ENCODE measurements around the gene MRPS34.

The MRPS34 gene

GRCh38 chr16:1794221-1794871, 21.4 kb upstream of the MRPS34 start:
- DNase-seq, result no peak

- DNase-seq, result no peak
Measured at GRCh38 chr16:1793578-1794220, 20.8 kb upstream of the MRPS34 start, which contains the start of gene IGFALS. Gene IGFALS, minus strand, starts transcription at chr16:1793705. Its CDS starts 53 bp downstream, at chr16:1793652.

- DNase-seq, result no peak
Measured at GRCh38 chr16:1792836-1793577, 20.1 kb upstream of the MRPS34 start.

GRCh38 chr16:1791943-1792812, 19.2 kb upstream of the MRPS34 start:
- no peak for DNase-seq

- no peak for DNase-seq
Measured at GRCh38 chr16:1791256-1791942, 18.5 kb upstream of the MRPS34 start.

- no peak for DNase-seq
Measured at GRCh38 chr16:1790611-1791255, 17.8 kb upstream of the MRPS34 start.

- DNase-seq, result no peak
Measured at GRCh38 chr16:1790261-1790610, 17.3 kb upstream of the MRPS34 start.

GRCh38 chr16:1789643-1790045, 16.7 kb upstream of the MRPS34 start:
- DNase-seq, result no peak

- DNase-seq, result no peak
Measured at GRCh38 chr16:1788708-1789100, 15.8 kb upstream of the MRPS34 start.

- DNase-seq, result no peak
Measured at GRCh38 chr16:1788095-1788707, 15.3 kb upstream of the MRPS34 start.

- DNase-seq, result no peak
Measured at GRCh38 chr16:1787322-1788094, 14.6 kb upstream of the MRPS34 start.

GRCh38 chr16:1787056-1787321, 14.1 kb upstream of the MRPS34 start:
- no peak for DNase-seq

GRCh38 chr16:1786242-1787055, 13.5 kb upstream of the MRPS34 start:
- DNase-seq, result no peak

GRCh38 chr16:1785846-1786170, 12.9 kb upstream of the MRPS34 start:
- no peak for DNase-seq

GRCh38 chr16:1784977-1785845, 12.3 kb upstream of the MRPS34 start:
- DNase-seq, result no peak

- peak; percentile 100 for DNase-seq
Measured at GRCh38 chr16:1782408-1783264, 9.7 kb upstream of the MRPS34 start, which contains the start of the genes NUBP2 and SPSB3. Gene NUBP2, plus strand, starts transcription at chr16:1782960. Its CDS starts 61 bp downstream, at chr16:1783021. Gene SPSB3, minus strand, starts transcription at chr16:1782571. Its CDS starts 1,088 bp downstream, at chr16:1781483.

- no peak for DNase-seq
Measured at GRCh38 chr16:1781758-1782407, 8.9 kb upstream of the MRPS34 start.

Measured in NCI-H82 (cell line).